Stimulated activated CD4-positive, alpha-beta T cell treated with anti-CD3 and anti-CD28 coated beads, TNF-alpha, amount 100 ng/mL, for 1 hour (primary cell): Measurements from ENCODE around the gene MYO5A.
"Not testable (repeated sequence)": the region's sequence is repeated elsewhere in the genome, so short reads cannot be mapped to it uniquely, and the experiment has no call there.

Experiments
- DNase-seq, 3 donors: peaks; one replicate each; pipeline ENCODE4 v3.0.0-alpha.2; 2020; ENCODE audit warnings: low read depth in 3 of 3, low spot score in 1 of 3

The MYO5A gene

GRCh38 chr15:52424856-52425431, 103.7 kb downstream of the MYO5A start:
- DNase-seq, result no peak

- DNase-seq, result no peak
These were observed 104.8 kb downstream of the MYO5A start for GRCh38 chr15:52423852-52424251.

GRCh38 chr15:52422001-52422400, 106.7 kb downstream of the MYO5A start:
- DNase-seq, result no peak

GRCh38 chr15:52421029-52421428, 107.7 kb downstream of the MYO5A start:
- DNase-seq, result no peak

GRCh38 chr15:52419494-52419893, 109.2 kb downstream of the MYO5A start:
- DNase-seq, result no peak

- DNase-seq, result no peak
These were observed 110.7 kb downstream of the MYO5A start for GRCh38 chr15:52417957-52418356.

- no peak for DNase-seq
These were observed 111.2 kb downstream of the MYO5A start for GRCh38 chr15:52417521-52417920.

- DNase-seq, result not testable (repeated sequence)
These were observed 112.1 kb downstream of the MYO5A start for GRCh38 chr15:52416566-52416965.

GRCh38 chr15:52415628-52416027, 113.1 kb downstream of the MYO5A start:
- DNase-seq, result no peak

- DNase-seq, result no peak
These were observed 113.7 kb downstream of the MYO5A start for GRCh38 chr15:52414936-52415335.

- no peak for DNase-seq
These were observed 119.9 kb downstream of the MYO5A start for GRCh38 chr15:52408823-52409222.

- DNase-seq, result no peak
These were observed 121.3 kb downstream of the MYO5A start for GRCh38 chr15:52407374-52407773.

- DNase-seq, result no peak
These were observed 122.1 kb downstream of the MYO5A start for GRCh38 chr15:52406601-52407000.

- DNase-seq, result no peak
These were observed 122.8 kb downstream of the MYO5A start for GRCh38 chr15:52405856-52406255.

- no peak for DNase-seq
These were observed 131.6 kb downstream of the MYO5A start for GRCh38 chr15:52397118-52397517.

- no peak for DNase-seq
These were observed 134.6 kb downstream of the MYO5A start for GRCh38 chr15:52394118-52394517.

GRCh38 chr15:52392008-52392687, 136.5 kb downstream of the MYO5A start:
- no peak for DNase-seq

GRCh38 chr15:52391069-52391468, 137.6 kb downstream of the MYO5A start:
- no peak for DNase-seq

- no peak for DNase-seq
These were observed 143.0 kb downstream of the MYO5A start for GRCh38 chr15:52385670-52386069.

- no peak for DNase-seq
These were observed 145.5 kb downstream of the MYO5A start for GRCh38 chr15:52383100-52383588.

GRCh38 chr15:52382647-52383046, 146.0 kb downstream of the MYO5A start:
- no peak for DNase-seq

- no peak for DNase-seq
These were observed 149.1 kb downstream of the MYO5A start for GRCh38 chr15:52379395-52380106.
